ENCODE measurements around the gene GNAS-AS1.

The GNAS-AS1 gene

DNA sequence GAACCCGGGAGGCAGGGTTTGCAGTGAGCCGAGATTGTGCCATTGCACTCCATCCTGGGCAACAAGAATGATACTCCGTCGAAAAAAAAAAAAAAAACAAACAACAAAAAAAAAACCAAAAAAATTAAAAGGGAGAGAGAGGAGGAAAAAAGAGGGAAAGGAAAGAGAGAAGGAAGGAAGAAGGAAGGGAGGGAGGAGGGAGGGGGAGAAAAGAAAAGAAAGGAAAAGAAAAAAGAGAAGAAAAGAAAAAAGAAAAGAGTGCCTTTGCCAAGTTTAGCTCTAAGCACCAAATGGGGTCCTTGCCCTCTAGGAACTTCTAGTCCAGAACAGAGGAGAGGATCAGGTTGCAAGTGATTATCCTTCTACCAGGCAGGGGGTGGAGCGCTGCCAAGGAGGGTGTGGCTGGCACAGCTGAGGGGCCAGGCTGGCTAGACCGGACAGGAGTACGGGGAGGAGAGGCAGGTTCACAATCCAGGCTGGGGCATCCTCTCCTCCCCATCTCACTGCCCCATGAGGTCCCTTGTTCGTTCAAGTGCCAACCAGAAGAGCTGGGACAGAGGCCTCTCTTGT, 20.9 kb upstream of the GNAS-AS1 start:
- Histone ChIP-seq H3K9me3 (ENCODE audit: control insufficient read depth in 1 of 2, low read length in 2 of 2) (no peaks in the 10 kb centered on the region), H3K27me3 (ENCODE audit: low read depth, low read length) (no peaks in the 10 kb centered on the region), H3K4me3 (ENCODE audit: low read depth in 1 of 2, low read length in 2 of 2) (no peak overlapping the region), H3K27ac (ENCODE audit: low read length) (no peak overlapping the region), H3K4me1 (ENCODE audit: control insufficient read depth in 1 of 2, insufficient read depth in 2 of 2, low read length in 2 of 2) (peaks cover 0 to 3% of the 10 kb centered on the region in 2 donors), H3K36me3 (ENCODE audit: control insufficient read depth in 1 of 2, insufficient read depth in 2 of 2, low read length in 2 of 2) (no peaks in the 10 kb centered on the region)

DNA sequence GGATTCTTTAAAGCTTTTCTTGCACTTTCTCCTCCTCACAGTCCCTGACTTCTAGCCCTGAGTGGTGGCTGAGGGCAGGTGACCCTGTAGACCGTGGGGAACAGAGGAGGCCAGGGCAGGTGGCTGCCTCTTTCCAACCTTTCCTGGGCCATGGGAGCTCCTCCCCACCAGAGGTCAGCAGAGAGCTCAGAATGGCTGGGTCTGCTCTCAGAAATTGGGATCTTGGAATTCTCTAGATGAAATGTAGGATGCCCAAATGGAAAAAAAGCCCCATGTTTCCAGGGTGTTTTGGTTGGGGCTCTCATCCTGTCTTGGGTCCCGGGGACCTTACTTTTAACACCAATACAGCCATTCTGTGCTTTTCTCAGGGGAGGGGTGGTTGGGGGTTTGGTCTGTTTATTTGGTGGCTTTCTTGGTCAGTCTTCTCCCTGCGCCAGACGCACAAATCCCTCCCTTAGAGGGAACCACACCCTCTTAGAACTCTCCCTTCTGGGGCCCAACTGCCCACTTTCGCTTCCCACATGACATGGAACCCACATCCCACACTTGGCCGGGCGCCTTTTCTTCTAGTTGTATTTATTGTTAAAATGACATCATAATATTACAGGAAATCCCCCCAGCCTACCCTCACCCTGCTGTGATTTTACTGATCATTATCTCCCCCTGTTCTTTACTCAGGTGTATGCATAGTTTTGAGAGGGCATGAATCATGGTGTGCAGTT, 19.8 kb upstream of the GNAS-AS1 start:
- H3K27ac ChIP-seq (ENCODE audit: low read length), result no peak overlapping the region
- H3K9me3 ChIP-seq (ENCODE audit: control insufficient read depth in 1 of 2, low read length in 2 of 2), result no peaks in the 10 kb centered on the region
- no peaks in the 10 kb centered on the region for H3K27me3 ChIP-seq (ENCODE audit: low read depth, low read length)
- H3K36me3 ChIP-seq (ENCODE audit: control insufficient read depth in 1 of 2, insufficient read depth in 2 of 2, low read length in 2 of 2), result no peaks in the 10 kb centered on the region
- H3K4me1 ChIP-seq (ENCODE audit: control insufficient read depth in 1 of 2, insufficient read depth in 2 of 2, low read length in 2 of 2), result peaks cover 0 to 3% of the 10 kb centered on the region in 2 donors
- no peak overlapping the region for H3K4me3 ChIP-seq (ENCODE audit: low read depth in 1 of 2, low read length in 2 of 2)

DNA sequence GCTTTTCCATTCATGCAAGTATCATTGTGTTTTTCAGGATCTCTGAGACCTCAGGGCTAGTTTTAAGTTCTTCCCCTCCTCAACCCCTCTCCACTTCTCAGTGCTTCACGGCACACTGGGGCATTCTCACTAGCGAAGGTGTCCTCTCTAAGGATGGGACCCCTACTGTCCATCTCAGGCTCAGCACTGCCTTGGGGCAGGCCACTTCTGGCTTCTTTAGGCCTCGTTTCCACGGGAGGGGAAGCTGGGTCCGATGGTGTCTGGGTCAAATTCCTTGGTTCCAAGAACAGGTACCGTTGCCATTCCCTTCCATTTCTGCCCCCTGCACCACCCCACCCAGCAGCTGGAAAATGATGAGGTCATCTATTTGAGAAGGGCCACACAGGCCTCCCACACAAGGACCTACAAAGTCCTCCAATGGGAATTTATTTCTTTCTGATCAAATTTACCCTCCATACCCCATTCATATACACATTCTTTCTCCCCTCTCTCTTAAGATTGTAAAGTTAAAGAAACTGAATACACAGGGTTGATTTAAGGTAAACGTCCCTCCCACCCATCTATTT, 19.0 kb upstream of the GNAS-AS1 start:
- Histone ChIP-seq H3K36me3 (ENCODE audit: control insufficient read depth in 1 of 2, insufficient read depth in 2 of 2, low read length in 2 of 2) (no peaks in the 10 kb centered on the region), H3K4me1 (ENCODE audit: control insufficient read depth in 1 of 2, insufficient read depth in 2 of 2, low read length in 2 of 2) (peaks cover 0 to 3% of the 10 kb centered on the region in 2 donors), H3K4me3 (ENCODE audit: low read depth in 1 of 2, low read length in 2 of 2) (no peak overlapping the region), H3K27me3 (ENCODE audit: low read depth, low read length) (no peaks in the 10 kb centered on the region), H3K9me3 (ENCODE audit: control insufficient read depth in 1 of 2, low read length in 2 of 2) (no peaks in the 10 kb centered on the region), H3K27ac (ENCODE audit: low read length) (no peak overlapping the region)

DNA sequence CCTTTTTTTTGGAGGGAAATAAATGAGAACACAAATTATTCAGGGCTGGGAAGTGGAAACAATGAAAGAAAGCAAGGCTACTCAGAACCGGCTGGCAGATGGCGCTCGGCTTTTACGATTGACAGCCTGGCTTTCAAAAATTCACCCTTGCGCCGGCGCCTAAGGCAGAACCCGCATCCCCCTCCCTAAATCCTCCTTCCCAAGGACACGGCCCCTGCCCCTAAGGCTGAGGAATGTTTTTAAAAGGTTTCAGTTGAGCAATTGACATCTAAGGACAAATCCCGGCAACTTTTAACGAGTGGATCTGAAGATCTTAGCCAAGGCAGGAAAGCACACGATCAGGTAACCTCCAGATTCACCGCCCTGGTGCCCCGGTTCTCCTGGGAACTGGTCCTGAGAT, 18.1 kb upstream of the GNAS-AS1 start:
- no peak overlapping the region for H3K4me3 ChIP-seq (ENCODE audit: low read depth in 1 of 2, low read length in 2 of 2)

DNA sequence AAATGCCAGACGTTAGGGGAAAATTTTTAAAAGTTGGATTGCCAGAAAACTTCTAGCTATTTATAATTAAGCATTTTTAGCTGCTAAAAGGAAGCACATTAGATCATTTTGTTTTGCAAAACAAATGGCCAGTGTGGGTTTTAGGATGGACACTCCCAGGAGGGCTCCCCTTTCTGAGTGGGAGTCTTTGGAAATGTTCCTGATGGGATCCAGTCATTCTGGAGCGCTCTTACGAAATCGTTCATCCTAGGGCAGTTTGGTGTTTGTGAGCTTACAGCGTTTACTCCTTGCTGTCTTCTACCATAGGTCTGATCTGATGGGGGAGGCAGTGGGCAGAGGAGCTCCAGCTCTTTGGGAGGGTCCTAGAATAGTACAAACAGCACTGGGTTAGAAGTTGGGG, 16.5 kb upstream of the GNAS-AS1 start:
- no peaks in the 10 kb centered on the region for H3K27me3 ChIP-seq (ENCODE audit: low read depth, low read length)
- H3K4me3 ChIP-seq (ENCODE audit: low read depth in 1 of 2, low read length in 2 of 2), result no peak overlapping the region
- no peaks in the 10 kb centered on the region for H3K9me3 ChIP-seq (ENCODE audit: control insufficient read depth in 1 of 2, low read length in 2 of 2)
- H3K27ac ChIP-seq (ENCODE audit: low read length), result no peak overlapping the region
- H3K4me1 ChIP-seq (ENCODE audit: control insufficient read depth in 1 of 2, insufficient read depth in 2 of 2, low read length in 2 of 2), result peaks cover 0 to 3% of the 10 kb centered on the region in 2 donors
- no peaks in the 10 kb centered on the region for H3K36me3 ChIP-seq (ENCODE audit: control insufficient read depth in 1 of 2, insufficient read depth in 2 of 2, low read length in 2 of 2)

More for the DNA sequence above, 18.1 kb upstream of the GNAS-AS1 start:
- peaks cover 0 to 3% of the 10 kb centered on the region in 2 donors for H3K4me1 ChIP-seq (ENCODE audit: control insufficient read depth in 1 of 2, insufficient read depth in 2 of 2, low read length in 2 of 2)
- no peaks in the 10 kb centered on the region for H3K9me3 ChIP-seq (ENCODE audit: control insufficient read depth in 1 of 2, low read length in 2 of 2)
- no peaks in the 10 kb centered on the region for H3K36me3 ChIP-seq (ENCODE audit: control insufficient read depth in 1 of 2, insufficient read depth in 2 of 2, low read length in 2 of 2)
- H3K27me3 ChIP-seq (ENCODE audit: low read depth, low read length), result no peaks in the 10 kb centered on the region
- H3K27ac ChIP-seq (ENCODE audit: low read length), result no peak overlapping the region

DNA sequence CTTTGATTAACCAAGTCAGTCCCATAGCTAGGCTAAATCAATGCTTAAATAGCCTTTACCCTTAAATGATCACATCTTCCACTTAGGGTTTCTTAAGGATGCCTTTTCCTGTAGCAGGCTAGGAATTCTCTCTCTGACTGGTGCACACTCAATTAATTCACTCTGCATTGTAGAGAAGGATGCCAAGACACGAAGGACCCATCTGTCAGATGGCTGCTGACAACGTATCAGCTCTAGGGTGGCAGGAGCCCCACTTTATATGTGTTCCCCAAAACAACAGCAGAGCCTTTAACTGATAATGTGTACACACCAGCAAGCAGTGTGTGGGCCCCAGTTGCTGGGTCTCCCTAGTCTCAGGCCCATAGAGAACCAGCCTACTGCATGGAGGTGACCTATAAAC, 15.1 kb upstream of the GNAS-AS1 start:
- no peaks in the 10 kb centered on the region for H3K9me3 ChIP-seq (ENCODE audit: control insufficient read depth in 1 of 2, low read length in 2 of 2)
- no peak overlapping the region for H3K4me3 ChIP-seq (ENCODE audit: low read depth in 1 of 2, low read length in 2 of 2)
- peaks cover 0 to 3% of the 10 kb centered on the region in 2 donors for H3K4me1 ChIP-seq (ENCODE audit: control insufficient read depth in 1 of 2, insufficient read depth in 2 of 2, low read length in 2 of 2)
- no peak overlapping the region for H3K27ac ChIP-seq (ENCODE audit: low read length)
- H3K36me3 ChIP-seq (ENCODE audit: control insufficient read depth in 1 of 2, insufficient read depth in 2 of 2, low read length in 2 of 2), result no peaks in the 10 kb centered on the region
- no peaks in the 10 kb centered on the region for H3K27me3 ChIP-seq (ENCODE audit: low read depth, low read length)

DNA sequence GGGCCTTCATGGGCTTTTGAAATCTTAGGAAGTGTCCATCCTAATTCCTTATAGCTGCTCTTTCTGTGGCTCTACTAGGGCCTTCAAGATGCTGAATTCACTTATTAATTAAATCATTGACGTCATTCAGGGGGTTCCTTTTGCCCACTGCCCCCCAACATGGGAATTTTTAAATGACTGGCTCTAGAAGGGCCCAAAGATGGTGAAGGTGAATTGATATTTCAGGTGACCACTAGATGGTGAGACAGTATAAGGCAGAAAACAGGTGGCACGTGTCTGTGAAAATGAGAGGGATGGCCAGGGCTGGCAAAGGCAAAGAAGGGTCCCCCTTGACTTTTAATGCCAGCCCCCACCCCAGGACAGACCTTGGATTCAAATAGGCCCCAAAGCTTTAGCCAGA, 13.6 kb upstream of the GNAS-AS1 start:
- no peak overlapping the region for H3K27ac ChIP-seq (ENCODE audit: low read length)
- no peak overlapping the region for H3K4me3 ChIP-seq (ENCODE audit: low read depth in 1 of 2, low read length in 2 of 2)
- no peaks in the 10 kb centered on the region for H3K9me3 ChIP-seq (ENCODE audit: control insufficient read depth in 1 of 2, low read length in 2 of 2)
- H3K36me3 ChIP-seq (ENCODE audit: control insufficient read depth in 1 of 2, insufficient read depth in 2 of 2, low read length in 2 of 2), result no peaks in the 10 kb centered on the region
- peaks cover 0 to 3% of the 10 kb centered on the region in 2 donors for H3K4me1 ChIP-seq (ENCODE audit: control insufficient read depth in 1 of 2, insufficient read depth in 2 of 2, low read length in 2 of 2)
- H3K27me3 ChIP-seq (ENCODE audit: low read depth, low read length), result no peaks in the 10 kb centered on the region

DNA sequence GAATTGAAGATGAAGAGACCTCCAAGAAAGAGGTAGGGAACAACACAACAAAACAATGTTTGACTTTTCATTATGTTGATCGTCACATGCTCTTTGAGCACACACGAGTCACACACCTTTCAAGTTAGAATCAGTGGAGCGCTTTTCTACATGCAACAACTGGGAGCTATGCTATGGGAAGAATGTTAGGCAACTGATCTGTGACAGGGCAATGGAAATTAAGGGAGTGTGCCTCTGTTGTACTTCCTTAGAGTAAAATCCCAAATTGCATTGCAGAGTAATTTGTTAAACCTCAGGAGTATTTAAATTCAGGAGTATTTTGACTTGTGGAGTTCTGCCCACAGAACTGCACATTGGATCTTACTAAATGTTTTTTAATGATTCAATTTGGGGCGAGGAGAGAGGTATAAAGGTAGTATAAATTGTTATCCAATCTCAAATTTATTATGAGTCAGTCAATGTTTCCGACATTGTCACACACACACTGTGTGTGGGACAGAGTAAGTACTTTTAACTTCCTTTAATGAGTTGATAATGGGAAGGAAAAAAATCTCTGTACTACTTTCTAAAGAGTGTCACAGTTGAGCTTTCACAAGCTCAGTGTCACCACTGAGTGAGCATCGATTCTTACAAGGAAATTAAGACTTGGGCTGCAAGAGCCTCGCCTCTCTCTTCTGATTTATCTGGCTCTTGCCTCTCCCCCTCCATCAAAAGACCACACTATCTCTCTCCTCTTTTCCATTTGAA, 12.5 kb upstream of the GNAS-AS1 start:
- H3K9me3 ChIP-seq (ENCODE audit: control insufficient read depth in 1 of 2, low read length in 2 of 2), result no peaks in the 10 kb centered on the region
- H3K4me1 ChIP-seq (ENCODE audit: control insufficient read depth in 1 of 2, insufficient read depth in 2 of 2, low read length in 2 of 2), result peaks cover 0 to 3% of the 10 kb centered on the region in 2 donors
- H3K27me3 ChIP-seq (ENCODE audit: low read depth, low read length), result no peaks in the 10 kb centered on the region
- no peaks in the 10 kb centered on the region for H3K36me3 ChIP-seq (ENCODE audit: control insufficient read depth in 1 of 2, insufficient read depth in 2 of 2, low read length in 2 of 2)
- H3K27ac ChIP-seq (ENCODE audit: low read length), result no peak overlapping the region
- no peak overlapping the region for H3K4me3 ChIP-seq (ENCODE audit: low read depth in 1 of 2, low read length in 2 of 2)

DNA sequence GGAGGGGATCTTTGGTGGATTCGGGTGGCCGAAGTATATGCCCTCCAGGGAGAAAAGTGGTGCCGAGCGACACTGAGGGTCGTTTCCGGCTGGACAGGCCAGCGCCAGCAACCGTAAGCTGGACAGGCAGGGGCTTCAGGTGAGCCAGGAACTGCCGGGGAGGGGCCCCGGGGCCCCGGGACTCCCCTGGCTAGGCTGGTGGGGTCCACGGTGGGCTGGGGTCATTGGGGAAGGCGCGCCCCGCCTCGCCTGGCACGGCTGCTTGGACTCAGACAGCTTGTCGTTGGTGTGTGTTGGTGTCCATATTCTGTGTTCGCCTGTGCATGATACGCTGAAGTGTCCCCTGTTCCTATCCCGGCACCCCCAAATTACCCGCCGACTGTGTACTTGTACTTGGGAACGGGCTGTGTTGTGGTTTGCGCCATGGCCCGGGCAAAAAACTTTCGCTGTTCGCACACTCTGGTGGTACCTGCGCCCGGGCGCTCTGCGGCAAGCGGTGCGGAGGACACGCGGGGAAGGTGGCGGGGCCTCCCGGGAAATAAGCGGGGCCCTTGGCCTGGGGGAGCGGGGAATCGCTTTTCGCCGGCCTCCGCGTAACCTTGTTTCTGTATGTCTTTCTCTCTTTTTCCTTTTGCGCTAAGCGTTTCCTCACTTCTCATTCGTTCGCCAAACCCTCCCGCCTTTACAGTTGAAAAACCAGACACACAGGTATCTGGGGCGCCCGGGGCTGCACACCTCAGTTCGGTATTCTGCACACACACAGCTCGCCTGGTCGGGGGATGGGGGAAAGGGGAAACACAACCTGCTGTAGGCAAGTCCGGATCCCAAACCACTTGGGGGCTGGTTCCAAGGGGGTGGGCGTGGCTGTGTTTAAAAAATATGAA, 5.0 kb upstream of the GNAS-AS1 start:
- peaks cover 34% of the 10 kb centered on the region for H3K27me3 ChIP-seq (ENCODE audit: low read depth, low read length)
- peak overlapping the region in 1 of 2 donors; percentile 32 for H3K4me3 ChIP-seq (ENCODE audit: low read depth in 1 of 2, low read length in 2 of 2)
- H3K4me1 ChIP-seq (ENCODE audit: control insufficient read depth in 1 of 2, insufficient read depth in 2 of 2, low read length in 2 of 2), result peaks cover 0 to 33% of the 10 kb centered on the region in 2 donors
- no peaks in the 10 kb centered on the region for H3K9me3 ChIP-seq (ENCODE audit: control insufficient read depth in 1 of 2, low read length in 2 of 2)
- no peaks in the 10 kb centered on the region for H3K36me3 ChIP-seq (ENCODE audit: control insufficient read depth in 1 of 2, insufficient read depth in 2 of 2, low read length in 2 of 2)
- H3K27ac ChIP-seq (ENCODE audit: low read length), result no peak overlapping the region

DNA sequence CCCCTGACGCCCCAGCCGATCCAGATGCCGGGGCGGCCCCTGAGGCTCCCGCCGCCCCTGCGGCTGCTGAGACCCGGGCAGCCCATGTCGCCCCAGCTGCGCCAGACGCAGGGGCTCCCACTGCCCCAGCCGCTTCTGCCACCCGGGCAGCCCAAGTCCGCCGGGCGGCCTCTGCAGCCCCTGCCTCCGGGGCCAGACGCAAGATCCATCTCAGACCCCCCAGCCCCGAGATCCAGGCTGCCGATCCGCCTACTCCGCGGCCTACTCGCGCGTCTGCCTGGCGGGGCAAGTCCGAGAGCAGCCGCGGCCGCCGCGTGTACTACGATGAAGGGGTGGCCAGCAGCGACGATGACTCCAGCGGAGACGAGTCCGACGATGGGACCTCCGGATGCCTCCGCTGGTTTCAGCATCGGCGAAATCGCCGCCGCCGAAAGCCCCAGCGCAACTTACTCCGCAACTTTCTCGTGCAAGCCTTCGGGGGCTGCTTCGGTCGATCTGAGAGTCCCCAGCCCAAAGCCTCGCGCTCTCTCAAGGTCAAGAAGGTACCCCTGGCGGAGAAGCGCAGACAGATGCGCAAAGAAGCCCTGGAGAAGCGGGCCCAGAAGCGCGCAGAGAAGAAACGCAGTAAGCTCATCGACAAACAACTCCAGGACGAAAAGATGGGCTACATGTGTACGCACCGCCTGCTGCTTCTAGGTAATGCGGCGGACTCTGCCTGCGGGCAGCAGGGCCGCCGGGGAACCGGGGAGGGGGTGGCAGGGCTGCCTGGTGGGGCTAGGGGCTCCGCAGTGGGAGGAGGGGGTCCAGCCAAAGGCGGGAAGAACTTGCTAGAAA, 4.2 kb upstream of the GNAS-AS1 start:
- Histone ChIP-seq H3K27me3 (ENCODE audit: low read depth, low read length) (peaks cover 34% of the 10 kb centered on the region), H3K4me1 (ENCODE audit: control insufficient read depth in 1 of 2, insufficient read depth in 2 of 2, low read length in 2 of 2) (peaks cover 0 to 41% of the 10 kb centered on the region in 2 donors), H3K4me3 (ENCODE audit: low read depth in 1 of 2, low read length in 2 of 2) (peak overlapping the region; percentile 32 to 37), H3K9me3 (ENCODE audit: control insufficient read depth in 1 of 2, low read length in 2 of 2) (no peaks in the 10 kb centered on the region), H3K36me3 (ENCODE audit: control insufficient read depth in 1 of 2, insufficient read depth in 2 of 2, low read length in 2 of 2) (no peaks in the 10 kb centered on the region), H3K27ac (ENCODE audit: low read length) (no peak overlapping the region)

Data from muscle layer of duodenum (tissue), 2 donors.